Mammary epithelial cell (primary cell): ENCODE measurements around the gene ZSCAN5A.

Experiments used
- EZH2 ChIP-seq: IDR thresholded peaks from 2 replicates; pipeline ENCODE4 v1.6.1; 2012; ENCODE audit warnings: low read length, inconsistent platforms, borderline replicate concordance
- TF ChIP-seq, protein P1 (sequence below), 2 donors: IDR thresholded peaks in 1 of 2; conservative IDR thresholded peaks in 1 of 2; 2 replicates each; pipeline ENCODE4 v1.5.1; 2011 to 2012; ENCODE audit warnings: inconsistent platforms in 2 of 2, low read length in 2 of 2, mild to moderate bottlenecking in 2 of 2, control low read depth in 1 of 2, low read depth in 1 of 2; ENCODE audit not compliant: insufficient read depth in 1 of 2; ENCODE audit errors: extremely low read depth in 1 of 2

DNA sequence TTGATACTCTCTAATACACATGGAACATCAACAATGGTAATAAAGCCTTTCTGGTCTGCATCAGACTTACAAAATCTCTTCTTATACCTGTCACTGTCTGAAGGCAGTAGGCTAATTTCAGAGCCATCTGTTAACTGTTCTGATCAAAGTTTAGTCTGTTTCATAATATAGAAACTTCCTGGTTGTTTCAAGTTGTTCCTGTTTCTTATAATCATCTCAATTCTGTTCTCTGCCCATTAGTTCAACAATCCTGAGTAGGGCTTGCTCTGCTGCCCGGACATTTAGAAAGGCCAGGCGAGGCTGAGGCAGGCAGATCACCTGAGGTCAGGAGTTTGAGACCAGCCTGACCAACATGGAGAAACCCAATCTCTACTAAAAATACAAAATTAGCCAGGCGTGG is 5.4 kb upstream of the ZSCAN5A start:
- TF ChIP-seq EZH2: no peak
- TF ChIP-seq, protein P1, sequence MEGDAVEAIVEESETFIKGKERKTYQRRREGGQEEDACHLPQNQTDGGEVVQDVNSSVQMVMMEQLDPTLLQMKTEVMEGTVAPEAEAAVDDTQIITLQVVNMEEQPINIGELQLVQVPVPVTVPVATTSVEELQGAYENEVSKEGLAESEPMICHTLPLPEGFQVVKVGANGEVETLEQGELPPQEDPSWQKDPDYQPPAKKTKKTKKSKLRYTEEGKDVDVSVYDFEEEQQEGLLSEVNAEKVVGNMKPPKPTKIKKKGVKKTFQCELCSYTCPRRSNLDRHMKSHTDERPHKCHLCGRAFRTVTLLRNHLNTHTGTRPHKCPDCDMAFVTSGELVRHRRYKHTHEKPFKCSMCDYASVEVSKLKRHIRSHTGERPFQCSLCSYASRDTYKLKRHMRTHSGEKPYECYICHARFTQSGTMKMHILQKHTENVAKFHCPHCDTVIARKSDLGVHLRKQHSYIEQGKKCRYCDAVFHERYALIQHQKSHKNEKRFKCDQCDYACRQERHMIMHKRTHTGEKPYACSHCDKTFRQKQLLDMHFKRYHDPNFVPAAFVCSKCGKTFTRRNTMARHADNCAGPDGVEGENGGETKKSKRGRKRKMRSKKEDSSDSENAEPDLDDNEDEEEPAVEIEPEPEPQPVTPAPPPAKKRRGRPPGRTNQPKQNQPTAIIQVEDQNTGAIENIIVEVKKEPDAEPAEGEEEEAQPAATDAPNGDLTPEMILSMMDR (conservative IDR thresholded peaks at IDR 0.05 in 1 of 2, IDR thresholded peaks at IDR 0.05 in 1 of 2; ENCODE audit: extremely low read depth in 1 of 2, insufficient read depth in 1 of 2, low read depth in 1 of 2, low read length in 2 of 2): no peak
